H9 (cell line): ENCODE measurements around the gene SLC7A5. TPM values are rescaled to one million over a fixed set of nuclear protein-coding genes. Genes with fewer than 3 reads are reported as not detected.

Experiments used
- DNase-seq: peaks from one replicate; pipeline ENCODE4 v3.0.0-alpha.2; 2017
- H2AFZ ChIP-seq: one replicate; pipeline ENCODE4 v1.6.1; 2013; ENCODE audit warnings: mild to moderate bottlenecking, low read length, control low read depth, moderate library complexity
- H2AK5ac ChIP-seq: 2 replicates; pipeline ENCODE4 v1.6.1; 2013; ENCODE audit warnings: low read length, control low read depth, mixed read lengths; ENCODE audit not compliant: insufficient read length
- H2BK120ac ChIP-seq: one replicate; pipeline ENCODE4 v1.6.1; 2013; ENCODE audit warnings: low read depth, mild to moderate bottlenecking, low read length, control low read depth, inconsistent platforms; ENCODE audit not compliant: poor library complexity, severe bottlenecking
- H2BK12ac ChIP-seq: 2 replicates; pipeline ENCODE4 v1.6.1; 2013; ENCODE audit warnings: low read length, control low read depth, mixed read lengths, low read depth; ENCODE audit not compliant: insufficient read length
- H2BK15ac ChIP-seq: 2 replicates; pipeline ENCODE4 v1.6.1; 2013; ENCODE audit warnings: low read depth, low read length, control low read depth
- H2BK20ac ChIP-seq: one replicate; pipeline ENCODE4 v1.6.1; 2013; ENCODE audit warnings: low read depth, mild to moderate bottlenecking, low read length, control low read depth, inconsistent platforms; ENCODE audit not compliant: poor library complexity, severe bottlenecking
- H2BK5ac ChIP-seq: 2 replicates; pipeline ENCODE4 v1.6.1; 2013; ENCODE audit warnings: low read length, control low read depth, mixed read lengths; ENCODE audit not compliant: insufficient read length
- H3K14ac ChIP-seq: 2 replicates; pipeline ENCODE4 v1.6.1; 2013; ENCODE audit warnings: low read length, control low read depth; ENCODE audit not compliant: insufficient read depth
- H3K18ac ChIP-seq: 2 replicates; pipeline ENCODE4 v1.6.1; 2013; ENCODE audit warnings: low read depth, mild to moderate bottlenecking, mixed read lengths, low read length, control low read depth; ENCODE audit not compliant: insufficient read length
- H3K23ac ChIP-seq: 2 replicates; pipeline ENCODE4 v1.6.1; 2013; ENCODE audit warnings: low read length, control low read depth, mixed read lengths, low read depth; ENCODE audit not compliant: insufficient read length
- H3K23me2 ChIP-seq: 2 replicates; pipeline ENCODE4 v1.6.1; 2013; ENCODE audit warnings: low read depth, mild to moderate bottlenecking, mixed read lengths, low read length, control low read depth; ENCODE audit not compliant: insufficient read length, poor library complexity, severe bottlenecking
- H3K27ac ChIP-seq: 2 replicates; pipeline ENCODE4 v1.5.1; 2013; ENCODE audit warnings: low read length, control low read depth, mixed read lengths, low read depth; ENCODE audit not compliant: insufficient read length
- H3K27me3 ChIP-seq: 2 replicates; pipeline ENCODE4 v1.6.1; 2013; ENCODE audit warnings: low read length, control low read depth, inconsistent platforms; ENCODE audit not compliant: insufficient read depth
- H3K4ac ChIP-seq: 2 replicates; pipeline ENCODE4 v1.6.1; 2013; ENCODE audit warnings: low read depth, mild to moderate bottlenecking, control low read depth, inconsistent platforms, low read length, moderate library complexity
- H3K4me1 ChIP-seq: 2 replicates; pipeline ENCODE4 v1.6.1; 2013; ENCODE audit warnings: low read length, control low read depth, inconsistent platforms; ENCODE audit not compliant: insufficient read depth
- H3K4me2 ChIP-seq: 2 replicates; pipeline ENCODE4 v1.6.1; 2013; ENCODE audit warnings: low read length, control low read depth, mixed read lengths; ENCODE audit not compliant: insufficient read length, insufficient read depth
- H3K56ac ChIP-seq: 2 replicates; pipeline ENCODE4 v1.6.1; 2013; ENCODE audit warnings: low read depth, mild to moderate bottlenecking, mixed read lengths, low read length, control low read depth; ENCODE audit not compliant: insufficient read length
- H3K79me1 ChIP-seq: 2 replicates; pipeline ENCODE4 v1.6.1; 2013; ENCODE audit warnings: low read depth, mild to moderate bottlenecking, moderate library complexity, low read length, control low read depth, inconsistent platforms; ENCODE audit not compliant: insufficient read depth, poor library complexity, severe bottlenecking
- H3K79me2 ChIP-seq: 2 replicates; pipeline ENCODE4 v1.6.1; 2013; ENCODE audit warnings: low read length, control low read depth, inconsistent platforms; ENCODE audit not compliant: insufficient read depth
- H3K9ac ChIP-seq: 2 replicates; pipeline ENCODE4 v1.6.1; 2013; ENCODE audit warnings: low read length, control low read depth, mixed read lengths; ENCODE audit not compliant: insufficient read length; ENCODE audit errors: extremely low read depth
- H3K9me3 ChIP-seq: one replicate; pipeline ENCODE4 v1.6.1; 2013; ENCODE audit warnings: low read depth, low read length, inconsistent platforms; ENCODE audit not compliant: control insufficient read depth
- H3T11ph ChIP-seq: one replicate; pipeline ENCODE4 v1.6.1; 2013; ENCODE audit warnings: mild to moderate bottlenecking, low read length, control low read depth, inconsistent platforms
- H4K20me1 ChIP-seq: one replicate; pipeline ENCODE4 v1.6.1; 2013; ENCODE audit not compliant: control insufficient read depth, insufficient read length, insufficient read depth
- H4K5ac ChIP-seq: 2 replicates; pipeline ENCODE4 v1.6.1; 2013; ENCODE audit warnings: low read depth, mild to moderate bottlenecking, mixed read lengths, low read length, control low read depth; ENCODE audit not compliant: insufficient read length
- H4K8ac ChIP-seq: replicated peaks from 2 replicates; pipeline ENCODE4 v1.6.1; 2013; ENCODE audit warnings: low read length, control low read depth, mixed read lengths, low read depth; ENCODE audit not compliant: insufficient read length
- H4K91ac ChIP-seq: 2 replicates; pipeline ENCODE4 v1.6.1; 2013; ENCODE audit warnings: low read depth, mild to moderate bottlenecking, moderate library complexity, mixed read lengths, low read length, control low read depth; ENCODE audit not compliant: insufficient read length
- H3K27ac Mint-ChIP-seq, 3 experiments: 2 replicates in 2 of 3; 3 replicates in 1 of 3; pipeline ENCODE4 v1.8.0; 2020 to 2021; ENCODE audit warnings: mixed read lengths in 3 of 3, mild to moderate bottlenecking in 1 of 3, moderate library complexity in 1 of 3
- H3K27me3 Mint-ChIP-seq: 2 replicates; pipeline ENCODE4 v1.8.0; 2021; ENCODE audit warnings: low read depth, mild to moderate bottlenecking, moderate library complexity, mixed read lengths
- H3K36me3 Mint-ChIP-seq, 3 experiments: 2 replicates in 2 of 3; 3 replicates in 1 of 3; pipeline ENCODE4 v1.8.0; 2020 to 2021; ENCODE audit warnings: low read depth in 3 of 3, mixed read lengths in 3 of 3; ENCODE audit not compliant: insufficient read depth in 1 of 3
- H3K4me1 Mint-ChIP-seq, 2 experiments: 2 replicates each; pipeline ENCODE4 v1.8.0; 2020; ENCODE audit warnings: mixed read lengths in 2 of 2
- H3K4me3 Mint-ChIP-seq, 2 experiments: 2 replicates in 1 of 2; 3 replicates in 1 of 2; pipeline ENCODE4 v1.8.0; 2020 to 2021; ENCODE audit warnings: mild to moderate bottlenecking in 2 of 2, mixed read lengths in 2 of 2, moderate library complexity in 1 of 2
- H3K9me3 Mint-ChIP-seq, 2 experiments: 2 replicates in 1 of 2; 3 replicates in 1 of 2; pipeline ENCODE4 v1.8.0; 2020; ENCODE audit warnings: mild to moderate bottlenecking in 2 of 2, mixed read lengths in 2 of 2, moderate library complexity in 1 of 2
- CTCF ChIP-seq: fragments of 200-600 bp; sonication (generic); conservative IDR thresholded peaks from 3 replicates; pipeline ENCODE4 v1.8.0; 2021; ENCODE audit warnings: antibody characterized with exemption, mild to moderate bottlenecking
- WGBS: extraction: QIAGEN DNeasy Blood & Tissue Kit; methylation state at CpG from one replicate; pipeline ENCODE4 v1.1.7; 2013; ENCODE audit warnings: missing lambda C conversion rate, low lambda C conversion rate, mixed read lengths; ENCODE audit not compliant: insufficient read length; ENCODE audit errors: extremely low coverage; 5-methylcytosine and 5-hydroxymethylcytosine counted together
- total RNA-seq: library from RNA; stranded (reverse); gene quantifications from 2 replicates; pipeline ENCODE4 v1.2.1, GENCODE V29; 2021

SLC7A5 gene
- total RNA-seq, 1 experiment from 2014 or later, result 217 TPM

- no peak overlapping the region for H2BK120ac ChIP-seq
- no peak overlapping the region for H3K4me2 ChIP-seq
- peaks cover 14 to 70% (median 43%) of the 10 kb centered on the region in 3 experiments; a peak in 6 of 7 replicates for H3K36me3 Mint-ChIP-seq
- no peak overlapping the region for H2BK5ac ChIP-seq
- no peak overlapping the region for H4K5ac ChIP-seq
- H2BK12ac ChIP-seq, result no peak overlapping the region
- H3K4me1 Mint-ChIP-seq, result peaks cover 10 to 18% of the 10 kb centered on the region in 2 experiments
- H3K14ac ChIP-seq, result no peak overlapping the region
- peak overlapping the region in 1 of 3 experiments; percentile 28; a peak in 2 of 7 replicates for H3K27ac Mint-ChIP-seq
- no peak overlapping the region for H3K18ac ChIP-seq
- H3K4me3 Mint-ChIP-seq, result no peak overlapping the region
- peaks cover 4% of the 10 kb centered on the region for H3K79me1 ChIP-seq
- H2AFZ ChIP-seq, result no peak overlapping the region
- no peaks in the 10 kb centered on the region for H3K27me3 ChIP-seq
- no peak overlapping the region for H3K56ac ChIP-seq
- WGBS, result no CpG with 5 or more reads among the region's 29 CpGs
- no peak overlapping the region for H3K4ac ChIP-seq
- H3K27me3 Mint-ChIP-seq, result no peaks in the 10 kb centered on the region
- H4K20me1 ChIP-seq, result no peaks in the 10 kb centered on the region
- H2AK5ac ChIP-seq, result no peak overlapping the region
- H4K91ac ChIP-seq, result no peak overlapping the region
- no peaks in the 10 kb centered on the region for H3K79me2 ChIP-seq
- TF ChIP-seq CTCF, result no peak
- H4K8ac ChIP-seq, result no peak overlapping the region
- H3K9ac ChIP-seq, result no peak overlapping the region
- DNase-seq, result no peak
- H3K9me3 Mint-ChIP-seq, result no peaks in the 10 kb centered on the region
- H3K27ac ChIP-seq, result no peak overlapping the region
- H3K9me3 ChIP-seq, result no peaks in the 10 kb centered on the region
- no peak overlapping the region for H3T11ph ChIP-seq
- H3K23ac ChIP-seq, result no peak overlapping the region
- H2BK15ac ChIP-seq, result no peak overlapping the region
- H3K4me1 ChIP-seq, result no peaks in the 10 kb centered on the region
- H2BK20ac ChIP-seq, result no peak overlapping the region
- H3K23me2 ChIP-seq, result no peaks in the 10 kb centered on the region
Measured at GRCh38 chr16:87840271-87840978, 28.9 kb downstream of the SLC7A5 start.
